Omental fat pad (tissue), 4 donors: ENCODE data around the gene LINGO1. TPM values are rescaled to one million over a fixed set of nuclear protein-coding genes. Genes with fewer than 3 reads are reported as not detected.

Source experiments
- ATAC-seq: fragments of 150-250 bp; one replicate; pipeline ENCODE4 v1.9.1; 2016; ENCODE audit warnings: mild to moderate bottlenecking, moderate library complexity; ENCODE audit not compliant: low FRiP score
- DNase-seq: peaks from one replicate; pipeline ENCODE4 v3.0.0-alpha.2; 2019; ENCODE audit warnings: low spot score
- CTCF ChIP-seq, 3 donors: fragments of 450-650 bp; IDR thresholded peaks; one replicate each; pipeline ENCODE4 v1.5.1; 2016 to 2017; ENCODE audit warnings: antibody characterized with exemption in 3 of 3, mild to moderate bottlenecking in 3 of 3, moderate library complexity in 2 of 3
- total RNA-seq, 4 donors: library from RNA; depleted of rRNA; stranded (reverse); fragments of >200 nt; gene quantifications; one replicate each; pipeline ENCODE4 v1.1.0, GENCODE V29; 2016

The LINGO1 gene
- total RNA-seq, 4 donors from 2014 or later, result 0.36 to 1.7 (median 0.69) TPM

GRCh38 chr15:77672135-77672534 is 39.4 kb upstream of the LINGO1 start:
- DNase-seq (no peak), ATAC-seq (no peak)
- TF ChIP-seq CTCF (IDR thresholded peaks at IDR 0.05), result no peak

- ATAC-seq (no peak), DNase-seq (no peak)
- no peak for TF ChIP-seq CTCF (IDR thresholded peaks at IDR 0.05)
Measured at GRCh38 chr15:77671362-77672056, 38.8 kb upstream of the LINGO1 start.

- DNase-seq, result no peak
Measured at GRCh38 chr15:77670558-77671361, 38.0 kb upstream of the LINGO1 start.

GRCh38 chr15:77669896-77670295 is 37.2 kb upstream of the LINGO1 start:
- ATAC-seq (no peak), DNase-seq (no peak)
- TF ChIP-seq CTCF (IDR thresholded peaks at IDR 0.05), result no peak

More at GRCh38 chr15:77670558-77671361, 38.0 kb upstream of the LINGO1 start:
- ATAC-seq, result no peak
- no peak for TF ChIP-seq CTCF (IDR thresholded peaks at IDR 0.05)

- ATAC-seq (no peak), DNase-seq (no peak)
- no peak for TF ChIP-seq CTCF (IDR thresholded peaks at IDR 0.05)
Measured at GRCh38 chr15:77667338-77668234, 34.9 kb upstream of the LINGO1 start.

- ATAC-seq (no peak), DNase-seq (no peak)
- TF ChIP-seq CTCF (IDR thresholded peaks at IDR 0.05), result no peak
Measured at GRCh38 chr15:77666296-77666660, 33.6 kb upstream of the LINGO1 start.
